Heart left ventricle (tissue), 13 donors: ENCODE data around the gene PTGFRN.

Experiments used
- POLR2A ChIP-seq, 2 donors: fragments of 450-650 bp; IDR thresholded peaks; one replicate each; pipeline ENCODE4 v1.6.1; 2017; ENCODE audit warnings: antibody characterized with exemption in 2 of 2, mild to moderate bottlenecking in 2 of 2, moderate library complexity in 2 of 2
- TF ChIP-seq, protein P1 (sequence below), 12 donors: fragments of 200-600 bp; sonication (generic) in 4 of 12; IDR thresholded peaks; one replicate each; pipeline versions ENCODE4 v1.5.0 to v1.8.0; 2018 to 2022; ENCODE audit warnings: antibody characterized with exemption in 12 of 12, mild to moderate bottlenecking in 5 of 12
- donor health status: ischemic (EF 13 %, LVEDD 7.1; RV severe dilation, severe dysfunction).
- donor health status: DM: no; HTN: yes; CAD: no.
- donor health status: DM: no; HTN: no; CAD: no.
- donor health status: ischemic (EF 25% LVEDD 6.9; RV normal size, moderate dysfunction).
- donor health status: ischemic (EF 25% LVEDD 5.7; RV mildly dilated, moderate dysfunction).
- donor health status: ischemic (EF 35%, LVEDD 5.7; RV mildly dilated, moderate dysfunction).
- donor health status: nonischemic (EF 11% LVEDD 7.7; RV severe dilation, severe dysfunction).
- donor health status: DM: yes; HTN: yes; CAD: no.
- donor health status: PGD.
- donor health status: ischemic (EF 29% LVEDD 5.4; RV normal size, mild dysfunction).
- donor health status: nonischemic (EF 23%, LVEDD 6.1; RV moderate dilation, normal function).

GRCh38 chr1:116993286-116993685, 83.6 kb downstream of the PTGFRN start:
- TF ChIP-seq, protein P1, sequence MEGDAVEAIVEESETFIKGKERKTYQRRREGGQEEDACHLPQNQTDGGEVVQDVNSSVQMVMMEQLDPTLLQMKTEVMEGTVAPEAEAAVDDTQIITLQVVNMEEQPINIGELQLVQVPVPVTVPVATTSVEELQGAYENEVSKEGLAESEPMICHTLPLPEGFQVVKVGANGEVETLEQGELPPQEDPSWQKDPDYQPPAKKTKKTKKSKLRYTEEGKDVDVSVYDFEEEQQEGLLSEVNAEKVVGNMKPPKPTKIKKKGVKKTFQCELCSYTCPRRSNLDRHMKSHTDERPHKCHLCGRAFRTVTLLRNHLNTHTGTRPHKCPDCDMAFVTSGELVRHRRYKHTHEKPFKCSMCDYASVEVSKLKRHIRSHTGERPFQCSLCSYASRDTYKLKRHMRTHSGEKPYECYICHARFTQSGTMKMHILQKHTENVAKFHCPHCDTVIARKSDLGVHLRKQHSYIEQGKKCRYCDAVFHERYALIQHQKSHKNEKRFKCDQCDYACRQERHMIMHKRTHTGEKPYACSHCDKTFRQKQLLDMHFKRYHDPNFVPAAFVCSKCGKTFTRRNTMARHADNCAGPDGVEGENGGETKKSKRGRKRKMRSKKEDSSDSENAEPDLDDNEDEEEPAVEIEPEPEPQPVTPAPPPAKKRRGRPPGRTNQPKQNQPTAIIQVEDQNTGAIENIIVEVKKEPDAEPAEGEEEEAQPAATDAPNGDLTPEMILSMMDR (IDR thresholded peaks at IDR 0.05): no peak
- TF ChIP-seq POLR2A (IDR thresholded peaks at IDR 0.05): no peak
